Measurements from ENCODE around the gene BEGAIN. TPM values are rescaled to one million over a fixed set of nuclear protein-coding genes. Genes with fewer than 3 reads are reported as not detected.

The BEGAIN gene
- polyA plus RNA-seq, 2 of the 4 experiments (the other 2 are of a cell fraction): 1.4 to 3.7 TPM

- FAIRE-seq: no peak
- POLR2A ChIA-PET: no interaction called here
- H3K4me1 ChIP-seq: no peaks in the 10 kb centered on the region
- no peak overlapping the region for H3K27ac ChIP-seq
- H3K9me3 ChIP-seq: peaks cover 17% of the 10 kb centered on the region
- WGBS (ENCODE audit: missing lambda C conversion rate): 30% methylated on average over 7 of the region's 7 CpGs
- no peak overlapping the region for H3K4me2 ChIP-seq
- DNase-seq (ENCODE audit: low read depth in 1 of 2, low spot score in 1 of 2): no peak
- no peak for TF ChIP-seq BCL3 (IDR thresholded peaks at IDR 0.05)
- TF ChIP-seq MAFK (IDR thresholded peaks at IDR 0.05; ENCODE audit: partially characterized antibody): no peak
- no peak for TF ChIP-seq CTCF (IDR thresholded peaks at IDR 0.05)
- no peak for TF ChIP-seq TFCP2L1 (CRISPR knock-in tag; IDR thresholded peaks at IDR 0.05)
- TF ChIP-seq, protein P1, sequence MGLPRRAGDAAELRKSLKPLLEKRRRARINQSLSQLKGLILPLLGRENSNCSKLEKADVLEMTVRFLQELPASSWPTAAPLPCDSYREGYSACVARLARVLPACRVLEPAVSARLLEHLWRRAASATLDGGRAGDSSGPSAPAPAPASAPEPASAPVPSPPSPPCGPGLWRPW (IDR thresholded peaks at IDR 0.05): no peak
- TF ChIP-seq E2F6 (IDR thresholded peaks at IDR 0.05; ENCODE audit: borderline replicate concordance, low read depth): no peak
- no peak for TF ChIP-seq EHF (CRISPR knock-in tag; IDR thresholded peaks at IDR 0.05)
- TF ChIP-seq CEBPB (IDR thresholded peaks at IDR 0.05): no peak
- no peak for TF ChIP-seq CBX2 (IDR thresholded peaks at IDR 0.05; ENCODE audit: borderline replicate concordance, low read depth)
- TF ChIP-seq, protein P2, sequence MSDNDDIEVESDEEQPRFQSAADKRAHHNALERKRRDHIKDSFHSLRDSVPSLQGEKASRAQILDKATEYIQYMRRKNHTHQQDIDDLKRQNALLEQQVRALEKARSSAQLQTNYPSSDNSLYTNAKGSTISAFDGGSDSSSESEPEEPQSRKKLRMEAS (IDR thresholded peaks at IDR 0.05): no peak
- no peak for TF ChIP-seq KDM5A (IDR thresholded peaks at IDR 0.05)
- no peak for TF ChIP-seq HDAC2 (IDR thresholded peaks at IDR 0.05)
- no peak for TF ChIP-seq ATOH8 (CRISPR knock-in tag; IDR thresholded peaks at IDR 0.05; ENCODE audit: low read depth)
- TF ChIP-seq PHF8 (IDR thresholded peaks at IDR 0.05; ENCODE audit: borderline replicate concordance, low read depth): no peak
- H3K4me3 ChIP-seq: no peak overlapping the region
- CTCF ChIA-PET: interaction anchor here (1.1 to 1.3 kb wide), 3 partner anchors 38 to 163 kb away, joined by 3 to 5 read pairs (median 3); no protein-coding TSS in a partner anchor
- ATAC-seq: no peak
Measured at GRCh38 chr14:100602621-100603230, 15.5 kb upstream of the BEGAIN start.

GRCh38 chr14:100601914-100602313 lies 14.7 kb upstream of the BEGAIN start:
- TF ChIP-seq CHD2 (IDR thresholded peaks at IDR 0.05; ENCODE audit: low read length, partially characterized antibody): no peak
- TF ChIP-seq ATOH8 (CRISPR knock-in tag; IDR thresholded peaks at IDR 0.05; ENCODE audit: low read depth): no peak
- no peak for TF ChIP-seq HOXA7 (CRISPR knock-in tag; IDR thresholded peaks at IDR 0.05)
- TF ChIP-seq POLR2A (IDR thresholded peaks at IDR 0.05; ENCODE audit: low read length): no peak
- no peak for TF ChIP-seq PBX3 (IDR thresholded peaks at IDR 0.05)
- TF ChIP-seq RARB (CRISPR knock-in tag; IDR thresholded peaks at IDR 0.05): no peak
- TF ChIP-seq RAD21 (conservative IDR thresholded peaks at IDR 0.05 in 1 of 2, IDR thresholded peaks at IDR 0.05 in 1 of 2): no peak
- no peak for TF ChIP-seq CBX8 (IDR thresholded peaks at IDR 0.05)
- ATAC-seq (no peak), DNase-seq (ENCODE audit: low read depth in 1 of 2, low spot score in 1 of 2) (no peak), FAIRE-seq (no peak)
- no peak overlapping the region for H3K4me2 ChIP-seq
- H3K4me3 ChIP-seq: no peak overlapping the region
- peaks cover 17% of the 10 kb centered on the region for H3K9me3 ChIP-seq
- ChIA-PET CTCF (interaction anchor here (0.9 to 1.3 kb wide), 2 partner anchors 43 to 162 kb away, joined by 3 to 5 read pairs; no protein-coding TSS in a partner anchor), POLR2A (no interaction called here)
- H3K4me1 ChIP-seq: no peaks in the 10 kb centered on the region
- 44% methylated on average over 4 of the region's 4 CpGs for WGBS (ENCODE audit: missing lambda C conversion rate)
- H3K27ac ChIP-seq: no peak overlapping the region

All from A549 (cell line).